HT1080 (cell line): Measurements from ENCODE around the gene GPSM1. TPM values are rescaled to one million over a fixed set of nuclear protein-coding genes. Genes with fewer than 3 reads are reported as not detected.

Source experiments
- DNase-seq: peaks from one replicate; pipeline ENCODE4 v3.0.0-alpha.2; 2015; ENCODE audit warnings: low read depth
- total RNA-seq: library from RNA; depleted of rRNA; stranded (reverse); fragments of >200 nt; shearing (Covaris generic); gene quantifications from 2 replicates; pipeline ENCODE4 v1.2.3, GENCODE V29; 2014; rRNA removed

Gene GPSM1
- total RNA-seq, 1 experiment from 2014 or later = 23.1 TPM

- no peak for DNase-seq
Measured at GRCh38 chr9:136407911-136408310, 80.6 kb downstream of the GPSM1 start.

Other genes starting within 250 kb of the GPSM1 start
- 24.2 and 28.3 TPM in 2 replicates for gene NACC2, start 232.2 kb upstream of the GPSM1 start, total RNA-seq
- gene TMEM250, start 208.7 kb upstream of the GPSM1 start, total RNA-seq = 47.1 and 63.7 TPM in 2 replicates
- gene LHX3, start 122.4 kb upstream of the GPSM1 start, total RNA-seq = not detected in 2 replicates
- 20.1 and 21.7 TPM in 2 replicates for gene QSOX2, start 81.7 kb upstream of the GPSM1 start, total RNA-seq
- under 0.01 and 0.02 TPM in 2 replicates for gene CCDC187, start 23.4 kb upstream of the GPSM1 start, total RNA-seq
- gene DNLZ, start 36.2 kb downstream of the GPSM1 start, total RNA-seq = 36.6 and 44.0 TPM in 2 replicates
- 0.43 and 0.66 TPM in 2 replicates for gene CARD9, start 46.1 kb downstream of the GPSM1 start, total RNA-seq
- 13.5 and 15.3 TPM in 2 replicates for gene SNAPC4, start 72.6 kb downstream of the GPSM1 start, total RNA-seq
- 114 and 125 TPM in 2 replicates for gene ENTR1, start 83.1 kb downstream of the GPSM1 start, total RNA-seq
- 88.6 and 104 TPM in 2 replicates for gene PMPCA, start 83.1 kb downstream of the GPSM1 start, total RNA-seq
- 12.1 and 16.6 TPM in 2 replicates for gene INPP5E, start 112.3 kb downstream of the GPSM1 start, total RNA-seq
- 18.1 and 22.7 TPM in 2 replicates for gene SEC16A, start 155.5 kb downstream of the GPSM1 start, total RNA-seq
- gene NOTCH1, start 218.5 kb downstream of the GPSM1 start, total RNA-seq = 11.4 and 13.7 TPM in 2 replicates